HepG2 (cell line): ENCODE data around the gene PPP1CA. TPM values are rescaled to one million over a fixed set of nuclear protein-coding genes. Genes with fewer than 3 reads are reported as not detected.
A peak's percentile ranks its signal among the peaks of the same experiment; 100 is the strongest.

ENCODE experiments used
- ARNTL ChIP-seq: sonication (generic); formaldehyde crosslinking; IDR thresholded peaks from 2 replicates; pipeline ENCODE4 v1.4.0; 2020; ENCODE audit warnings: mild to moderate bottlenecking, missing genetic modification reagents
- CEBPG ChIP-seq: IDR thresholded peaks from 2 replicates; pipeline ENCODE4 v1.6.1; 2016
- GABPA ChIP-seq, 2 experiments: IDR thresholded peaks; 2 replicates each; pipeline ENCODE4 v1.6.1; 2011 to 2016; ENCODE audit warnings: low read depth in 2 of 2, low read length in 1 of 2, missing biosample characterization in 1 of 2, missing genetic modification characterization in 1 of 2
- MAFK ChIP-seq, 2 experiments: IDR thresholded peaks in 1 of 2; conservative IDR thresholded peaks in 1 of 2; 2 replicates each; pipeline ENCODE4 v1.6.1; 2011; ENCODE audit warnings: improper control_type of control experiment in 2 of 2, low read length in 2 of 2
- NKX3-1 ChIP-seq: sonication (generic); formaldehyde crosslinking; IDR thresholded peaks from 2 replicates; pipeline ENCODE4 v1.5.0; 2020; ENCODE audit warnings: missing genetic modification reagents
- PRPF4 ChIP-seq: fragments of 200-400 bp; formaldehyde crosslinking; IDR thresholded peaks from 2 replicates; pipeline ENCODE4 v1.6.1; 2016; ENCODE audit warnings: low read length, low read depth; ENCODE audit not compliant: poor library complexity, severe bottlenecking
- RARG ChIP-seq: sonication (generic); formaldehyde crosslinking; IDR thresholded peaks from 2 replicates; pipeline ENCODE4 v1.4.0; 2020; ENCODE audit warnings: low read depth, mild to moderate bottlenecking, missing genetic modification reagents
- RBM39 ChIP-seq: fragments of 200-400 bp; formaldehyde crosslinking; IDR thresholded peaks from one replicate; pipeline ENCODE4 v1.6.1; 2018; ENCODE audit warnings: antibody characterized with exemption, mild to moderate bottlenecking, low read depth, low read length; ENCODE audit not compliant: poor library complexity, severe bottlenecking
- RXRA ChIP-seq: sonication (generic); formaldehyde crosslinking; IDR thresholded peaks from 2 replicates; pipeline ENCODE4 v1.5.1; 2020; ENCODE audit warnings: missing genetic modification reagents
- U2AF1 ChIP-seq: fragments of 200-400 bp; formaldehyde crosslinking; optimal IDR thresholded peaks from 2 replicates; pipeline ENCODE3; 2017; ENCODE audit warnings: mild to moderate bottlenecking, low read depth, low read length
- ZFYVE20 ChIP-seq: sonication (generic); formaldehyde crosslinking; IDR thresholded peaks from 2 replicates; pipeline ENCODE4 v1.8.0; 2023; ENCODE audit warnings: low read depth, mild to moderate bottlenecking, moderate library complexity, missing genetic modification reagents, borderline replicate concordance
- ZNF34 ChIP-seq: sonication (generic); formaldehyde crosslinking; IDR thresholded peaks from 2 replicates; pipeline ENCODE4 v1.4.0; 2020; ENCODE audit warnings: mild to moderate bottlenecking, missing genetic modification reagents, borderline replicate concordance
- ZNF350 ChIP-seq: sonication (generic); formaldehyde crosslinking; IDR thresholded peaks from 2 replicates; pipeline ENCODE4 v1.4.0; 2020; ENCODE audit warnings: mild to moderate bottlenecking, low read depth, missing genetic modification reagents, borderline replicate concordance
- ZNF564 ChIP-seq: sonication (generic); formaldehyde crosslinking; IDR thresholded peaks from 2 replicates; pipeline ENCODE4 v1.8.1; 2023; ENCODE audit warnings: mild to moderate bottlenecking, missing genetic modification reagents
- ZNF598 ChIP-seq: sonication (generic); formaldehyde crosslinking; IDR thresholded peaks from 2 replicates; pipeline ENCODE4 v1.5.1; 2020; ENCODE audit warnings: mild to moderate bottlenecking, missing genetic modification reagents, borderline replicate concordance
- ZNF713 ChIP-seq: sonication (generic); formaldehyde crosslinking; IDR thresholded peaks from 2 replicates; pipeline ENCODE4 v1.4.0; 2020; ENCODE audit warnings: mild to moderate bottlenecking, missing genetic modification reagents
- ZNF747 ChIP-seq: sonication (generic); formaldehyde crosslinking; IDR thresholded peaks from 2 replicates; pipeline ENCODE4 v1.8.1; 2023; ENCODE audit warnings: missing genetic modification reagents, mild to moderate bottlenecking, borderline replicate concordance
- ZNF841 ChIP-seq: sonication (generic); formaldehyde crosslinking; IDR thresholded peaks from 2 replicates; pipeline ENCODE4 v1.8.1; 2023; ENCODE audit warnings: missing genetic modification reagents, borderline replicate concordance
- polyA plus RNA-seq, 8 experiments: library from polyadenylated mRNA; depleted of rRNA in 3 of 8; stranded (reverse) in 7 of 8; unstranded in 1 of 8; fragments of >200 nt; fragmentation: Illumina TruSeq in 4 of 8; extraction: Trizol in 4 of 8; gene quantifications; 2 replicates each; pipeline versions ENCODE4 v1.2.1 to v1.2.3, GENCODE V29; 2011 to 2016; ENCODE audit warnings: low read depth in 4 of 8, missing spikeins in 1 of 8, mixed read lengths in 1 of 8; ENCODE audit not compliant: insufficient read depth in 1 of 8
- total RNA-seq, 5 experiments: library from RNA; depleted of rRNA; stranded (reverse); fragments of >200 nt; fragmentation: Illumina TruSeq; extraction: Trizol; gene quantifications; 2 replicates each; pipeline ENCODE4 v1.2.3, GENCODE V29; 2016; ENCODE audit warnings: low read depth in 1 of 5
- TF ChIP-seq, protein P1 (sequence below): sonication (generic); formaldehyde crosslinking; IDR thresholded peaks from 2 replicates; pipeline ENCODE4 v1.5.0; 2020; ENCODE audit warnings: mild to moderate bottlenecking, missing genetic modification reagents, borderline replicate concordance
- TF ChIP-seq, protein P2 (sequence below): sonication (generic); formaldehyde crosslinking; IDR thresholded peaks from 2 replicates; pipeline ENCODE4 v1.8.1; 2023; ENCODE audit warnings: mild to moderate bottlenecking, missing genetic modification reagents
- TF ChIP-seq, protein P3 (sequence below): IDR thresholded peaks from 2 replicates; pipeline ENCODE4 v1.6.1; 2018; ENCODE audit warnings: missing genetic modification reagents

Gene PPP1CA
- total and polyA plus RNA-seq, 2 of the 13 experiments (the other 11 are each of a cell fraction or from before 2014, with no cell fraction given): 149 to 170 TPM

DNA sequence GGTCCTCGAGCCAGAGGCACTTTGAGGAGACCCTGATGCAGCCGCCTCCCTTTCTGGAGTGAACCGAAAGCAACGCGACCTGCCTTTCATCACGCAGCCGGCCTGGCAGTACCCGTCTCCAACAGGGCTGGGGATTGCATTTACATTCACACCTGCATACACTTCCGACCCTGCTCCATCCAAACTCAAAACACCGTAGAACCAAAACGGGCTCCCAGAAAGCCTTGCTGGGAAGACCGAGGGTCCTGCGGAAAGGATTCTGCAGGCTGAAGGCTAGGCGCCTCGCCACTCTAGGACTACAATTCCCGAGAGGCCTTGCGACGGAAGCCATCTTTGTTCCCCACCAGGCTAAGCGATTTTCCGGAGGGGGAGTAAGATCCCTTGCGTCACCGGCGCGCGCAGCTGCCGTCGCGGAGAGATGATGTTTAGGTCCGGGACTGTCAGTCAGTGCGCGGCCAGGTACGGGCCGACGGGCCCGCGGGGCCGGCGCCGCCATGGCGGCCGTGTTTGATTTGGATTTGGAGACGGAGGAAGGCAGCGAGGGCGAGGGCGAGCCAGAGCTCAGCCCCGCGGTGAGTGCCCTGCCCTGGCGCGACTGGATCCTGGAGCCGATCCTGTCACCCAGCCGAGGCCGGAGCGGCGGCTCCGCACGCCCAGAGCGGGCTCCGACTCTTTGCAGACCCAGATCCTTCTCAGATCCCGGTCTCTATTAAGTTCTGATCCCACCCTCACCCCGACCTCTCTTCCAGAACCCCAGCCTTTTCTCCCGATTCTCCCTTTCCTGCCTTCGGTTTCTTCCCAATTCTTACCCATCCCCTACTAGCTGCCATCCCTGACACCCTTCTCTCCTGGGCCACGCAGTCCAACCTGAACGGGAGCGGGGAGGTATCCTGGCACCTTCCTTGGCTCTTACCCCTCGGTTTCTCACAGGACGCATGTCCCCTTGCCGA lies 26.7 kb upstream of the PPP1CA start, which contains the start of gene RPS6KB2 (continued):
- no peak for TF ChIP-seq MAFK (conservative IDR thresholded peaks at IDR 0.05 in 1 of 2, IDR thresholded peaks at IDR 0.05 in 1 of 2; ENCODE audit: low read length in 2 of 2)
- TF ChIP-seq, protein P1, sequence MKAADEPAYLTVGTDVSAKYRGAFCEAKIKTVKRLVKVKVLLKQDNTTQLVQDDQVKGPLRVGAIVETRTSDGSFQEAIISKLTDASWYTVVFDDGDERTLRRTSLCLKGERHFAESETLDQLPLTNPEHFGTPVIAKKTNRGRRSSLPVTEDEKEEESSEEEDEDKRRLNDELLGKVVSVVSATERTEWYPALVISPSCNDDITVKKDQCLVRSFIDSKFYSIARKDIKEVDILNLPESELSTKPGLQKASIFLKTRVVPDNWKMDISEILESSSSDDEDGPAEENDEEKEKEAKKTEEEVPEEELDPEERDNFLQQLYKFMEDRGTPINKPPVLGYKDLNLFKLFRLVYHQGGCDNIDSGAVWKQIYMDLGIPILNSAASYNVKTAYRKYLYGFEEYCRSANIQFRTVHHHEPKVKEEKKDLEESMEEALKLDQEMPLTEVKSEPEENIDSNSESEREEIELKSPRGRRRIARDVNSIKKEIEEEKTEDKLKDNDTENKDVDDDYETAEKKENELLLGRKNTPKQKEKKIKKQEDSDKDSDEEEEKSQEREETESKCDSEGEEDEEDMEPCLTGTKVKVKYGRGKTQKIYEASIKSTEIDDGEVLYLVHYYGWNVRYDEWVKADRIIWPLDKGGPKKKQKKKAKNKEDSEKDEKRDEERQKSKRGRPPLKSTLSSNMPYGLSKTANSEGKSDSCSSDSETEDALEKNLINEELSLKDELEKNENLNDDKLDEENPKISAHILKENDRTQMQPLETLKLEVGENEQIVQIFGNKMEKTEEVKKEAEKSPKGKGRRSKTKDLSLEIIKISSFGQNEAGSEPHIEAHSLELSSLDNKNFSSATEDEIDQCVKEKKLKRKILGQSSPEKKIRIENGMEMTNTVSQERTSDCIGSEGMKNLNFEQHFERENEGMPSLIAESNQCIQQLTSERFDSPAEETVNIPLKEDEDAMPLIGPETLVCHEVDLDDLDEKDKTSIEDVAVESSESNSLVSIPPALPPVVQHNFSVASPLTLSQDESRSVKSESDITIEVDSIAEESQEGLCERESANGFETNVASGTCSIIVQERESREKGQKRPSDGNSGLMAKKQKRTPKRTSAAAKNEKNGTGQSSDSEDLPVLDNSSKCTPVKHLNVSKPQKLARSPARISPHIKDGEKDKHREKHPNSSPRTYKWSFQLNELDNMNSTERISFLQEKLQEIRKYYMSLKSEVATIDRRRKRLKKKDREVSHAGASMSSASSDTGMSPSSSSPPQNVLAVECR: peak; percentile 95
- peak; percentile 80 for TF ChIP-seq U2AF1
- no peak for TF ChIP-seq ZNF841 (CRISPR knock-in tag)
- TF ChIP-seq ARNTL (CRISPR knock-in tag): peak; percentile 74
- no peak for TF ChIP-seq PRPF4
- TF ChIP-seq, protein P2, sequence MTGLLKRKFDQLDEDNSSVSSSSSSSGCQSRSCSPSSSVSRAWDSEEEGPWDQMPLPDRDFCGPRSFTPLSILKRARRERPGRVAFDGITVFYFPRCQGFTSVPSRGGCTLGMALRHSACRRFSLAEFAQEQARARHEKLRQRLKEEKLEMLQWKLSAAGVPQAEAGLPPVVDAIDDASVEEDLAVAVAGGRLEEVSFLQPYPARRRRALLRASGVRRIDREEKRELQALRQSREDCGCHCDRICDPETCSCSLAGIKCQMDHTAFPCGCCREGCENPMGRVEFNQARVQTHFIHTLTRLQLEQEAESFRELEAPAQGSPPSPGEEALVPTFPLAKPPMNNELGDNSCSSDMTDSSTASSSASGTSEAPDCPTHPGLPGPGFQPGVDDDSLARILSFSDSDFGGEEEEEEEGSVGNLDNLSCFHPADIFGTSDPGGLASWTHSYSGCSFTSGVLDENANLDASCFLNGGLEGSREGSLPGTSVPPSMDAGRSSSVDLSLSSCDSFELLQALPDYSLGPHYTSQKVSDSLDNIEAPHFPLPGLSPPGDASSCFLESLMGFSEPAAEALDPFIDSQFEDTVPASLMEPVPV (CRISPR knock-in tag): peak; percentile 75
- no peak for TF ChIP-seq RARG
- TF ChIP-seq ZNF747: peak; percentile 43; the same call in 1 of the 2 replicates
- TF ChIP-seq CEBPG (CRISPR knock-in tag): peak; percentile 92
- peak; percentile 7; the same call in 1 of the 2 replicates for TF ChIP-seq ZNF564 (CRISPR knock-in tag)
- peak; percentile 83 for TF ChIP-seq ZNF350 (CRISPR knock-in tag)
- 0 out of 2 replicates have a peak, but pooled peaks have one; percentile 48 for TF ChIP-seq ZNF713 (CRISPR knock-in tag)
- 0 out of 2 replicates have a peak, but pooled peaks have one; percentile 53 for TF ChIP-seq ZNF34 (CRISPR knock-in tag)
- TF ChIP-seq, protein P3, sequence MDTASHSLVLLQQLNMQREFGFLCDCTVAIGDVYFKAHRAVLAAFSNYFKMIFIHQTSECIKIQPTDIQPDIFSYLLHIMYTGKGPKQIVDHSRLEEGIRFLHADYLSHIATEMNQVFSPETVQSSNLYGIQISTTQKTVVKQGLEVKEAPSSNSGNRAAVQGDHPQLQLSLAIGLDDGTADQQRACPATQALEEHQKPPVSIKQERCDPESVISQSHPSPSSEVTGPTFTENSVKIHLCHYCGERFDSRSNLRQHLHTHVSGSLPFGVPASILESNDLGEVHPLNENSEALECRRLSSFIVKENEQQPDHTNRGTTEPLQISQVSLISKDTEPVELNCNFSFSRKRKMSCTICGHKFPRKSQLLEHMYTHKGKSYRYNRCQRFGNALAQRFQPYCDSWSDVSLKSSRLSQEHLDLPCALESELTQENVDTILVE (CRISPR knock-in tag): peak; percentile 68
- no peak for TF ChIP-seq ZFYVE20 (CRISPR knock-in tag)
- TF ChIP-seq NKX3-1 (CRISPR knock-in tag): peak; percentile 81
- TF ChIP-seq GABPA (IDR thresholded peaks at IDR 0.05; ENCODE audit: low read depth, low read length): peak; percentile 55
- TF ChIP-seq GABPA (CRISPR knock-in tag; IDR thresholded peaks at IDR 0.05; ENCODE audit: low read depth): peak; percentile 90
- TF ChIP-seq RXRA: no peak
- peak; percentile 67 for TF ChIP-seq RBM39
- no peak for TF ChIP-seq ZNF598 (CRISPR knock-in tag)
